Activated T-cell treated with anti-CD3 and anti-CD28 coated beads, Interleukin-2, amount 50 U/mL, for 72 hours (primary cell): ENCODE results near the gene EIF4G1. TPM values are rescaled to one million over a fixed set of nuclear protein-coding genes. Genes with fewer than 3 reads are reported as not detected.

ENCODE experiments used
- ATAC-seq, 2 donors: fragments of 150-1000 bp; cut with Tn5 transposase; replicated peaks in 1 of 2; 2 replicates each; pipeline ENCODE4 v1.10.0; 2021; ENCODE audit warnings: moderate library complexity in 2 of 2, mild to moderate bottlenecking in 1 of 2
- DNase-seq, 2 donors: peaks; one replicate each; pipeline ENCODE4 v3.0.0; 2021 to 2022; ENCODE audit warnings: mixed read lengths in 1 of 2
- H3K27ac Mint-ChIP-seq: one replicate; pipeline ENCODE4 v1.8.0; 2022; ENCODE audit warnings: mild to moderate bottlenecking, moderate library complexity, mixed read lengths
- H3K27me3 Mint-ChIP-seq: one replicate; pipeline ENCODE4 v1.8.0; 2022; ENCODE audit warnings: low read depth, mixed read lengths
- H3K36me3 Mint-ChIP-seq, 2 donors: one replicate each; pipeline ENCODE4 v1.8.0; 2022; ENCODE audit warnings: mixed read lengths in 2 of 2, mild to moderate bottlenecking in 1 of 2; ENCODE audit not compliant: insufficient read depth in 2 of 2
- H3K4me1 Mint-ChIP-seq: one replicate; pipeline ENCODE4 v1.8.0; 2022; ENCODE audit warnings: low read depth, mixed read lengths
- H3K4me3 Mint-ChIP-seq, 2 donors: one replicate each; pipeline ENCODE4 v1.8.0; 2022; ENCODE audit warnings: mild to moderate bottlenecking in 2 of 2, mixed read lengths in 2 of 2, moderate library complexity in 2 of 2
- H3K9me3 Mint-ChIP-seq, 2 donors: one replicate each; pipeline ENCODE4 v1.8.0; 2022; ENCODE audit warnings: mixed read lengths in 2 of 2
- total RNA-seq, 2 donors: library from RNA; stranded (reverse); gene quantifications; one replicate each; pipeline ENCODE4 v1.2.3, GENCODE V29; 2022

EIF4G1 gene
- total RNA-seq, 2 donors from 2014 or later: 274 to 305 TPM

DNA sequence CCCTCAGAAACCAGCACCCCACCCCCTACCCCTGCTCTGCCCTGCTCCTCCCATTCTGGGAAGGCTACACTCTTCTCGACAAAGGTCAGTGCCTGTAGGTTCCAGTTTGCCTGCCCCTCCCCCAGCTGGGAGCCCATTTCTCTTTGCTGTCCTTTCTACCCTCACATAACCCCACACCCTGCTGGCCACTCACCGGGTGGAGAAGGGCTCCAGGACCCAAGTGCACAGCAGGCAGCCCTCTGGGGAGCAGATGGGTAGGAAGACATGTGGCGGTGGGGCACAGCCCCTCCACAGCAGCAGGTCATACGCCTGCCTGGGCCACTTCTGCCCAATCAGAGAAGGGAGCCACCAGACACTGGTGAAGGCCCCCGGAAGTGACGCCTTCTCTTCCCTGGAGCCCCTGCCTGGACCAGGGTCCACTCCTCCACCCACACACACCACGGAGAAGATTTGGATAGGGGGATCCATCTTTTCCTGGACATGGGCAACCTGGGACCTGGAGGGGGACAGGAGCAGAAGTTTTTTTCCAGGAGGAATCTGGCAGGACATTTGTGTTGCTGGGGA is 63.6 kb downstream of the EIF4G1 start, which contains the start of gene THPO:
Gene THPO, minus strand, starts transcription at position 326 of the 564 bp plus-strand sequence. CDS start 1,948 bp downstream, outside the sequence.
- Mint-ChIP-seq H3K9me3 (no peaks in the 10 kb centered on the region), H3K27ac (no peak within 1 kb of the TSS), H3K4me1 (no peaks in the 10 kb centered on the region), H3K4me3 (peak within 1 kb of the TSS in 1 of 2 donors; percentile 74), H3K27me3 (peaks cover 49% of the 10 kb centered on the region), H3K36me3 (peaks cover 0 to 4% of the 10 kb centered on the region in 2 donors)
- DNase-seq (no peak), ATAC-seq (no peak)

DNA sequence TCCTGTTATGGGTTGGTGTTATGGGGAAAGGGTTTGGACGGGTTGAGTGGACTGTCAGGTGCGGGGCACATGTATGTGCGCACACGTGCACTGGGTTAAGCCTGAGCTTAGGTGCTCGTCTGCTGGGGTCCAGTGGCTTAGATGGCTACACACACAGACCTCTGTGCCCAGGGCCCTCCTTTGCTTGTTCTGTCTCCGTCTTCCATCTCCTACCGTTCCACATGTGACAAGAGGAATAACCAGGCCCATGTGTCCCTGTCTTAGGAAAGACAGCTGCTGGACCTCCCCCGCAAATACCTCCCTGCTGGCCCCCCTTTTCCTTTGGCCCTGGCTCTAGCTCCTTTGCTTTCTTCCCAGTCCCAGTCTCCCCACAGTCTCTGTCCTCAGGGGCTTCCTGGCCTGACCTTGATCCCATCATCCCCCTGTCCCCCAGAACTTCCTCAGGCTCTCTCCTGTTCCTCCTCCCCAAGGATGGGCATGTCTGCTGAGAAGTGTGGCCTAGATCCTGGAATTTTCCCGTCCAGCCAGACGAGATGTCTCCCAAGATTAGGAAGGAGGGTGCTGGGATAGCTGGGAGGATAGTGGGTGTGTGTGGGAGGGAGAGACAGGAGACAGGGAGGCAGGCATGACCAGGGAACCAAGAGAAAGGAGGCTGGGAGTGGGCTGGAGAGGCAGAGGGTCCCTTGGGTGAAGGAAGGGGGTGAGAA is 64.4 kb downstream of the EIF4G1 start:
- Mint-ChIP-seq H3K9me3 (no peaks in the 10 kb centered on the region), H3K36me3 (peaks cover 0 to 4% of the 10 kb centered on the region in 2 donors), H3K4me1 (no peaks in the 10 kb centered on the region), H3K27ac (no peak overlapping the region), H3K27me3 (peaks cover 51% of the 10 kb centered on the region), H3K4me3 (peak overlapping the region; percentile 56 to 74)
- no peak for DNase-seq
- ATAC-seq: no peak

DNA sequence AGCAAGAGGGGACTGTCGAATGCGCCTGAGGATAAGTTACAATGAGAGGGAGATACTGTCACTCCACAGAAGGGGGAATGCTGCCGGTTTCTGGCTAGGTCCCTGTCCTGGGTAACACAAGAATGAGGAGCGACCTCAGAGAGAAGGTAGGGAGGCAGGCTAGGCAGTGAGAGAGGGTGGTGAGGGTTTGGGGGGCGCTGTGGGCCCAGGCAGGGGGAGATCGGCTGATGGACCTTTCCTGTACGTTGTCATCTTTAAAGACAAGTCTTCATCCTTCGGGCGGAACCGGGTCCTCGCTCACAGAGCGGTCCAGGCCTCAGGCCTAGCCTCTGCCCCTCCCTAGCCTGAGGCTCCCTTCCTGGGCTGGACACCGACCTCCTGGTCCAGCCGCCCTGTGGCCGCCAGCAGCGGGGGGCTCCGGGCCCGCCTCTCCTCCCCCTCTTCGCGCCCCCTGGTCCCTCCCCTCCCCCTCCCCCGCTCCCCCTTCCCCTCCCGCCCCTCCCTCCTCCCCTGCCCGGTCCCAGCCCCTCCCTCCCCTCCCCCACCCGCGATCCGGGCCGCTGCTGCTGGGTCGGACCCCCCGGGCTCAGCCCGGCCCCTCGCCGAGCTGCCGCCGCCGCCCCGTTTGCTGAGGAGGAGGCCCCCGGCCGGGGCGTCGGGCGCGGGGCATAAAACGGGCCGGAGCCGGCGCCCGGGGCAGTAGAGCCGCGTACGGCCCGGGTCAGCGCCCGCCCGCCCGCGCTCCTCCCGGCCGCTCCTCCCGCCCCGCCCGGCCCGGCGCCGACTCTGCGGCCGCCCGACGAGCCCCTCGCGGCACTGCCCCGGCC is 65.2 kb downstream of the EIF4G1 start, which contains the start of gene CHRD:
Gene CHRD, plus strand, starts transcription at position 697 of the 827 bp plus-strand sequence. CDS start 265 bp downstream, outside the sequence.
- Mint-ChIP-seq H3K36me3 (peaks cover 0 to 4% of the 10 kb centered on the region in 2 donors), H3K4me3 (peak within 1 kb of the TSS; percentile 71 to 74), H3K9me3 (no peaks in the 10 kb centered on the region), H3K27me3 (peaks cover 58% of the 10 kb centered on the region), H3K4me1 (no peaks in the 10 kb centered on the region), H3K27ac (no peak within 1 kb of the TSS)
- DNase-seq (no peak), ATAC-seq (peak in 1 of 2 donors; percentile 38)

DNA sequence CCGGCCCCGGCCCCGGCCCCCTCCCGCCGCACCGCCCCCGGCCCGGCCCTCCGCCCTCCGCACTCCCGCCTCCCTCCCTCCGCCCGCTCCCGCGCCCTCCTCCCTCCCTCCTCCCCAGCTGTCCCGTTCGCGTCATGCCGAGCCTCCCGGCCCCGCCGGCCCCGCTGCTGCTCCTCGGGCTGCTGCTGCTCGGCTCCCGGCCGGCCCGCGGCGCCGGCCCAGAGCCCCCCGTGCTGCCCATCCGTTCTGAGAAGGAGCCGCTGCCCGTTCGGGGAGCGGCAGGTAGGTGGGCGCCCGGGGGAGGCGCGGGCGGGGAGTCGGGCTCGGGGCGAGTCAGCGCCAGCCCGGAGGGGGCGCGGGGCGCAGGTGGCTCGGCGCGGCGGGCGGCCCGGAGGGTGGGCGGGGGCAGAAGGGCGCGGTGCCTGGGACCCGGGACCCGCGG is 65.8 kb downstream of the EIF4G1 start:
- H3K4me3 Mint-ChIP-seq: no peak overlapping the region
- DNase-seq: peak; percentile 41 to 49
- no peaks in the 10 kb centered on the region for H3K4me1 Mint-ChIP-seq
- no peak overlapping the region for H3K27ac Mint-ChIP-seq
- H3K27me3 Mint-ChIP-seq: peaks cover 58% of the 10 kb centered on the region
- no peaks in the 10 kb centered on the region for H3K9me3 Mint-ChIP-seq
- peak; percentile 61 to 66 for ATAC-seq
- H3K36me3 Mint-ChIP-seq: peaks cover 0 to 4% of the 10 kb centered on the region in 2 donors

DNA sequence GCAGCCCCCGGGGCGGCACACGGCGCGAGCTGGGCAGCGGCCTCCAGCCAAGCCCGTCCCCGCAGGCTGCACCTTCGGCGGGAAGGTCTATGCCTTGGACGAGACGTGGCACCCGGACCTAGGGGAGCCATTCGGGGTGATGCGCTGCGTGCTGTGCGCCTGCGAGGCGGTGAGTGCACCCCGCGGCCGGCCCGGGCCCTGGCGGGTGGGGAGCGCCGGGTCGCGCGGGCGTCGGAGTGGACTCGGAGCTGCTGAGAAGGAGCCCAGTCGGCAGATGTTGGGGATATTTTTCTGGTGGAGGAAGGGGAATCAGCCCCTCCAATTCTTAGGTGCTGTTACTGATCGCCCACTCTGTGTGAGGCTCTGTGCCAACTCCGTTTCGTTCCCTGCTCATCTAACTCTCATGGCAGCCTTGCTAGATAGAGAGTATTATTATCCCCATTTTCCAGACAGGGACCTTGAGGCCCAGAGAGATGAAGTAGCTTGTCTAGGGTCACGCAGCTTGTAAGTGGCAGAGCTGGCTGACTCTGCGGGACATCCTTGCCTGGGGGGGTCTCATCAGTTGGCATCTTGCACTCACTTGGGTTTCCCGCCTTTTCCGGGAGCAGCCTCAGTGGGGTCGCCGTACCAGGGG is 66.3 kb downstream of the EIF4G1 start:
- H3K27me3 Mint-ChIP-seq: peaks cover 53% of the 10 kb centered on the region
- ATAC-seq (peak; percentile 55 to 64), DNase-seq (peak in 1 of 2 donors; percentile 27)
- H3K9me3 Mint-ChIP-seq: no peaks in the 10 kb centered on the region
- H3K36me3 Mint-ChIP-seq: peaks cover 0 to 4% of the 10 kb centered on the region in 2 donors
- H3K4me3 Mint-ChIP-seq: peak overlapping the region; percentile 71 to 73
- no peak overlapping the region for H3K27ac Mint-ChIP-seq
- no peaks in the 10 kb centered on the region for H3K4me1 Mint-ChIP-seq

DNA sequence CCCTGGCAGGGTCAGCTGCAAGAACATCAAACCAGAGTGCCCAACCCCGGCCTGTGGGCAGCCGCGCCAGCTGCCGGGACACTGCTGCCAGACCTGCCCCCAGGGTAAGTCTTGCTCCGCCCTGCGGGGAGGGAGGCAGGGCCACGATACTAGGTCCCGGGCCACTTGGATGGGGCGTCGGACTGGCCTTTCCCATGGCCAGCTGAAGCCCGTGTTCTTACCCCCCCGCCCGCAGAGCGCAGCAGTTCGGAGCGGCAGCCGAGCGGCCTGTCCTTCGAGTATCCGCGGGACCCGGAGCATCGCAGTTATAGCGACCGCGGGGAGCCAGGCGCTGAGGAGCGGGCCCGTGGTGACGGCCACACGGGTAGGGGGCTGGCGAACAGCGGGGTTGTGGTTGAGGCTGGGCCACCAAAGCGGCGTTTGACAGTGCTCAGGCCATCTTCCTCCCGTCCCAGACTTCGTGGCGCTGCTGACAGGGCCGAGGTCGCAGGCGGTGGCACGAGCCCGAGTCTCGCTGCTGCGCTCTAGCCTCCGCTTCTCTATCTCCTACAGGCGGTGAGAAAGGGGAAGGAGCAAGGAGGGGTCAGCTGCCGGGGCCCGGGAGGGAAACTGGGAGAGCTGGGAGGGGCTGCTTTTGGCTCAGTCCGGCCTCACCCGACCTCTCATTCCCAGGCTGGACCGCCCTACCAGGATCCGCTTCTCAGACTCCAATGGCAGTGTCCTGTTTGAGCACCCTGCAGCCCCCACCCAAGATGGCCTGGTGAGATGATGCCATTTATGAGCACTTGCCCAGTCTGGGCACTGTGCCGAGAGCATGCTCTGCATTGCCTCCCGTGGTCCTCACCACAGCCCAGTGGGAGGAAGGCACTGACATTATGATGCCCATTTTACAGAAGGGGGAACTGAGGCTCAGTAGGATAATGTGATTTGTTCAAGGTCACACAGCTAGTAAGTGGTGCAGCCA is 67.1 kb downstream of the EIF4G1 start:
- DNase-seq (peak in 1 of 2 donors; percentile 16), ATAC-seq (peak; percentile 33)
- Mint-ChIP-seq H3K9me3 (no peaks in the 10 kb centered on the region), H3K4me1 (no peaks in the 10 kb centered on the region), H3K27ac (no peak overlapping the region), H3K27me3 (peaks cover 47% of the 10 kb centered on the region), H3K4me3 (peak overlapping the region; percentile 71 to 73), H3K36me3 (peaks cover 0 to 4% of the 10 kb centered on the region in 2 donors)

DNA sequence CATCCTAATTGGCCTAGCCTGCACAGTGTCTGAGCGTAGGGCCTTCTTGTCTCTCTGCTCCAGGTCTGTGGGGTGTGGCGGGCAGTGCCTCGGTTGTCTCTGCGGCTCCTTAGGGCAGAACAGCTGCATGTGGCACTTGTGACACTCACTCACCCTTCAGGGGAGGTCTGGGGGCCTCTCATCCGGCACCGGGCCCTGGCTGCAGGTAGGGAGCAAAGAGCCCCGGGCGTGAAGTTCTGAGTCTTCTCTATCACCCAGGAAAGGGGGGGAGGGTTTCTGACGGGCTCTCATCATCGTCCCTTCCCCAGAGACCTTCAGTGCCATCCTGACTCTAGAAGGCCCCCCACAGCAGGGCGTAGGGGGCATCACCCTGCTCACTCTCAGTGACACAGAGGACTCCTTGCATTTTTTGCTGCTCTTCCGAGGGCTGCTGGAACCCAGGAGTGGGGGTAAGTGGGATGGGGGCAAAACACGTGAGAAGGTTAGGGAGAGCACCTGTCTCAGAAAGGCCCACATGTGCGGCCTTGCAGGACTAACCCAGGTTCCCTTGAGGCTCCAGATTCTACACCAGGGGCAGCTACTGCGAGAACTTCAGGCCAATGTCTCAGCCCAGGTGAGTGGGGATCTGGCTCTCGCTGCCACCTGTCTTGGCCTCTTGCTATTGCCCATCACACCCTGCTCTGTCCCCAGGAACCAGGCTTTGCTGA is 68.1 kb downstream of the EIF4G1 start:
- Mint-ChIP-seq H3K4me1 (no peaks in the 10 kb centered on the region), H3K9me3 (no peaks in the 10 kb centered on the region), H3K4me3 (no peak overlapping the region), H3K27me3 (peaks cover 37% of the 10 kb centered on the region), H3K36me3 (peaks cover 0 to 4% of the 10 kb centered on the region in 2 donors), H3K27ac (no peak overlapping the region)
- no peak for DNase-seq
- no peak for ATAC-seq

DNA sequence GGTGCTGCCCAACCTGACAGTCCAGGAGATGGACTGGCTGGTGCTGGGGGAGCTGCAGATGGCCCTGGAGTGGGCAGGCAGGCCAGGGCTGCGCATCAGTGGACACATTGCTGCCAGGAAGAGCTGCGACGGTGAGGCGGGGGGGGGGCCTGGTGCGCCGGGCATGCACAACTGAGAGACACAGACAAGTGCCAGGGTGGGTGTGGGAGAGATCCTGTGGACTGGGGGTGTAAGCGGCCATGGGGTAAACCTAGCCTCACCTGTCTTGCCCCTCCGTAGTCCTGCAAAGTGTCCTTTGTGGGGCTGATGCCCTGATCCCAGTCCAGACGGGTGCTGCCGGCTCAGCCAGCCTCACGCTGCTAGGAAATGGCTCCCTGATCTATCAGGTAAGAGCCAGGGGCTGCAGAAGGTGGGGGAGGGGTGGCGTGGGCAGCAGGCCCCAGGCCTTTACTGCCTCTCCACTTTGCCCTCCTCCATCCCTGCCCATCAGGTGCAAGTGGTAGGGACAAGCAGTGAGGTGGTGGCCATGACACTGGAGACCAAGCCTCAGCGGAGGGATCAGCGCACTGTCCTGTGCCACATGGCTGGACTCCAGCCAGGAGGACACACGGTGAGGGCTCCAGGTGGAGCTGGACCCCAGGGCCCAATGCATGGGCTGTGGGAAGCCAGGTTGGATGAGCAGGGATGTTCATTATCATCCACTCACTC is 68.8 kb downstream of the EIF4G1 start:
- H3K36me3 Mint-ChIP-seq: peaks cover 0 to 4% of the 10 kb centered on the region in 2 donors
- H3K4me1 Mint-ChIP-seq: no peaks in the 10 kb centered on the region
- DNase-seq (no peak), ATAC-seq (no peak)
- H3K27ac Mint-ChIP-seq: no peak overlapping the region
- no peak overlapping the region for H3K4me3 Mint-ChIP-seq
- H3K27me3 Mint-ChIP-seq: peaks cover 32% of the 10 kb centered on the region
- no peaks in the 10 kb centered on the region for H3K9me3 Mint-ChIP-seq

DNA sequence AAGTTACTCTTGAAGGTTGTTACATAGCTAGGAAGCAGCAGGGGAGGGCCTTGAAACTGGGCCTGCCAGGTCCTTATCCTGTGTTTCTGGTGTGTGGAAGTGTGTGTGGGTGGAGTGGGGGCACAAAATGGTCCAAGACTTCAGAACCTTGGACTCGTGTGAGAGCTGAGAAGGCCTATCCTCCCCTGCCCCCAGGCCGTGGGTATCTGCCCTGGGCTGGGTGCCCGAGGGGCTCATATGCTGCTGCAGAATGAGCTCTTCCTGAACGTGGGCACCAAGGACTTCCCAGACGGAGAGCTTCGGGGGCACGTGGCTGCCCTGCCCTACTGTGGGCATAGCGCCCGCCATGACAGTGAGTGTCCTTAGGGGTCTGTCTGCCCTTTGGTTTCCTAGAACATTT is 69.9 kb downstream of the EIF4G1 start:
- Mint-ChIP-seq H3K27me3 (peaks cover 24% of the 10 kb centered on the region), H3K4me1 (no peaks in the 10 kb centered on the region), H3K9me3 (no peaks in the 10 kb centered on the region), H3K4me3 (no peak overlapping the region), H3K27ac (no peak overlapping the region), H3K36me3 (peaks cover 0 to 3% of the 10 kb centered on the region in 2 donors)
- no peak for DNase-seq
- ATAC-seq: no peak
